MM.1S (cell line): ENCODE measurements around the gene DLG3.

Experiments used
- EZH2 ChIP-seq: fragments of 300-600 bp; sonication (generic); optimal IDR thresholded peaks from 2 replicates; pipeline ENCODE3; 2017; ENCODE audit warnings: low read depth, mild to moderate bottlenecking, antibody characterized with exemption, low read length, mixed read lengths
- TF ChIP-seq, protein P1 (sequence below): fragments of 300-600 bp; sonication (generic); IDR thresholded peaks from 2 replicates; pipeline ENCODE4 v1.5.1; 2016; ENCODE audit warnings: antibody characterized with exemption, low read length, mixed read lengths

DNA sequence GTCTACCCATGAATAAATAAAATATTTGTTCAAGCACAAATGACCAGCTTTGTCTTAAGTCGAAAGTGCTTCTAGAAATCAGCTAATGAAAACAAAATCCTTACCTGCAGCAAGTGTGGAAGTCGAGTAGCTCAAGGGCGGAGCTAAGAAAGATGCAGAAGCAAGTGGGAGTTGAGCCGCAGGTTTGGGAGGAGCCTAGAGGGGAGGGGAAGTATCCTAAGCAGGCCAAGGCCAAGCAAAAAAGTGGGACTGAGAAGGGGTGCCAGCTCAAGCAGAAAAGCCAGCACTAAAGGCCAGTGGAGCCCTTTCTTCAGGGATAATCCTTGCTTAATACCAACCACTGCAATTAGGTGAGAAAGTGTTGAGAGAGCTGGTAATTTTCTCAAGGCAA, 60.8 kb downstream of the DLG3 start:
- TF ChIP-seq, protein P1, sequence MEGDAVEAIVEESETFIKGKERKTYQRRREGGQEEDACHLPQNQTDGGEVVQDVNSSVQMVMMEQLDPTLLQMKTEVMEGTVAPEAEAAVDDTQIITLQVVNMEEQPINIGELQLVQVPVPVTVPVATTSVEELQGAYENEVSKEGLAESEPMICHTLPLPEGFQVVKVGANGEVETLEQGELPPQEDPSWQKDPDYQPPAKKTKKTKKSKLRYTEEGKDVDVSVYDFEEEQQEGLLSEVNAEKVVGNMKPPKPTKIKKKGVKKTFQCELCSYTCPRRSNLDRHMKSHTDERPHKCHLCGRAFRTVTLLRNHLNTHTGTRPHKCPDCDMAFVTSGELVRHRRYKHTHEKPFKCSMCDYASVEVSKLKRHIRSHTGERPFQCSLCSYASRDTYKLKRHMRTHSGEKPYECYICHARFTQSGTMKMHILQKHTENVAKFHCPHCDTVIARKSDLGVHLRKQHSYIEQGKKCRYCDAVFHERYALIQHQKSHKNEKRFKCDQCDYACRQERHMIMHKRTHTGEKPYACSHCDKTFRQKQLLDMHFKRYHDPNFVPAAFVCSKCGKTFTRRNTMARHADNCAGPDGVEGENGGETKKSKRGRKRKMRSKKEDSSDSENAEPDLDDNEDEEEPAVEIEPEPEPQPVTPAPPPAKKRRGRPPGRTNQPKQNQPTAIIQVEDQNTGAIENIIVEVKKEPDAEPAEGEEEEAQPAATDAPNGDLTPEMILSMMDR, result no peak
- TF ChIP-seq EZH2, result no peak
